ENCODE results near the gene KDM4B. TPM values are rescaled to one million over a fixed set of nuclear protein-coding genes. Genes with fewer than 3 reads are reported as not detected.
A peak's percentile ranks its signal among the peaks of the same experiment; 100 is the strongest.

Gene KDM4B
- total RNA-seq, 1 donor from 2014 or later: 38.1 TPM

- peak; percentile 88 for ATAC-seq
Measured at GRCh38 chr19:5048091-5048726, 79.3 kb downstream of the KDM4B start.

GRCh38 chr19:5048727-5049553, 80.0 kb downstream of the KDM4B start:
- no peak for DNase-seq (ENCODE audit: low spot score)
- no peak for ATAC-seq

More at GRCh38 chr19:5048091-5048726, 79.3 kb downstream of the KDM4B start:
- DNase-seq (ENCODE audit: low spot score): peak; percentile 86

GRCh38 chr19:5049561-5049960, 80.6 kb downstream of the KDM4B start:
- no peak for ATAC-seq
- no peak for DNase-seq (ENCODE audit: low spot score)

- DNase-seq (ENCODE audit: low spot score) (no peak), ATAC-seq (no peak)
Measured at GRCh38 chr19:5050067-5050656, 81.2 kb downstream of the KDM4B start.

- DNase-seq (ENCODE audit: low spot score) (no peak), ATAC-seq (no peak)
Measured at GRCh38 chr19:5050905-5051304, 82.0 kb downstream of the KDM4B start.

GRCh38 chr19:5051619-5052018, 82.7 kb downstream of the KDM4B start:
- DNase-seq (ENCODE audit: low spot score): no peak
- ATAC-seq: no peak

- ATAC-seq (no peak), DNase-seq (ENCODE audit: low spot score) (no peak)
Measured at GRCh38 chr19:5052515-5052914, 83.6 kb downstream of the KDM4B start.

GRCh38 chr19:5052945-5053485, 84.1 kb downstream of the KDM4B start:
- DNase-seq (ENCODE audit: low spot score): no peak

GRCh38 chr19:5053661-5054060, 84.7 kb downstream of the KDM4B start:
- DNase-seq (ENCODE audit: low spot score): no peak
- ATAC-seq: no peak

More at GRCh38 chr19:5052945-5053485, 84.1 kb downstream of the KDM4B start:
- no peak for ATAC-seq

- DNase-seq (ENCODE audit: low spot score): peak; percentile 87
- peak; percentile 82 for ATAC-seq
Measured at GRCh38 chr19:5054551-5055456, 85.9 kb downstream of the KDM4B start.

GRCh38 chr19:5055457-5055776, 86.5 kb downstream of the KDM4B start:
- ATAC-seq (no peak), DNase-seq (ENCODE audit: low spot score) (no peak)

GRCh38 chr19:5057860-5058259, 88.9 kb downstream of the KDM4B start:
- DNase-seq (ENCODE audit: low spot score) (no peak), ATAC-seq (no peak)

- DNase-seq (ENCODE audit: low spot score): no peak
- ATAC-seq: no peak
Measured at GRCh38 chr19:5058521-5059212, 89.8 kb downstream of the KDM4B start.

GRCh38 chr19:5059213-5059574, 90.3 kb downstream of the KDM4B start:
- no peak for ATAC-seq

GRCh38 chr19:5059793-5060192, 90.9 kb downstream of the KDM4B start:
- no peak for ATAC-seq
- DNase-seq (ENCODE audit: low spot score): no peak

More at GRCh38 chr19:5059213-5059574, 90.3 kb downstream of the KDM4B start:
- no peak for DNase-seq (ENCODE audit: low spot score)

GRCh38 chr19:5062195-5062594, 93.3 kb downstream of the KDM4B start:
- ATAC-seq (no peak), DNase-seq (ENCODE audit: low spot score) (no peak)

GRCh38 chr19:5062799-5063198, 93.9 kb downstream of the KDM4B start:
- no peak for ATAC-seq
- no peak for DNase-seq (ENCODE audit: low spot score)

- no peak for DNase-seq (ENCODE audit: low spot score)
- ATAC-seq: no peak
Measured at GRCh38 chr19:5063873-5064645, 95.1 kb downstream of the KDM4B start.

GRCh38 chr19:5064896-5065295, 96.0 kb downstream of the KDM4B start:
- no peak for ATAC-seq
- no peak for DNase-seq (ENCODE audit: low spot score)

Data from left lobe of liver (tissue), 2 donors.